HG03060 (cell line): ENCODE data around the gene AQP7.
A peak's percentile ranks its signal among the peaks of the same experiment; 100 is the strongest.
"Not testable (repeated sequence)": the region's sequence is repeated elsewhere in the genome, so short reads cannot be mapped to it uniquely, and the experiment has no call there.

ENCODE experiments used
- ATAC-seq: cut with Tn5 transposase; IDR thresholded peaks from one replicate; pipeline ENCODE4 v1.9.1; 2021; ENCODE audit warnings: low read depth, moderate number of reproducible peaks; ENCODE audit not compliant: unreplicated experiment

Gene AQP7

GRCh38 chr9:33402371-33402770 lies at the start of gene AQP7:
Gene AQP7, minus strand, starts transcription at chr9:33402568. Its CDS starts 1,306 bp downstream, at chr9:33401262.
- ATAC-seq, result not testable (repeated sequence)

GRCh38 chr9:33450621-33451146 lies 48.3 kb upstream of the AQP7 start:
- no peak for ATAC-seq

- no peak for ATAC-seq
Measured at GRCh38 chr9:33449715-33450114, 47.3 kb upstream of the AQP7 start.

- ATAC-seq, result no peak
Measured at GRCh38 chr9:33447799-33448553, 45.6 kb upstream of the AQP7 start.

GRCh38 chr9:33446946-33447798 lies 44.8 kb upstream of the AQP7 start, which contains the start of gene AQP3:
Gene AQP3, minus strand, starts transcription at chr9:33447593. Its CDS starts 63 bp downstream, at chr9:33447530.
- ATAC-seq, result no peak

GRCh38 chr9:33446240-33446945 lies 44.0 kb upstream of the AQP7 start:
- peak; percentile 91 for ATAC-seq

GRCh38 chr9:33445389-33446239 lies 43.2 kb upstream of the AQP7 start:
- no peak for ATAC-seq

GRCh38 chr9:33443464-33444154 lies 41.2 kb upstream of the AQP7 start:
- ATAC-seq, result no peak

GRCh38 chr9:33443047-33443446 lies 40.7 kb upstream of the AQP7 start:
- ATAC-seq, result no peak

- ATAC-seq, result no peak
Measured at GRCh38 chr9:33442125-33442524, 39.8 kb upstream of the AQP7 start.

- ATAC-seq, result no peak
Measured at GRCh38 chr9:33440609-33441008, 38.2 kb upstream of the AQP7 start.

GRCh38 chr9:33440204-33440603 lies 37.8 kb upstream of the AQP7 start:
- no peak for ATAC-seq

GRCh38 chr9:33439731-33440130 lies 37.4 kb upstream of the AQP7 start:
- ATAC-seq, result no peak

GRCh38 chr9:33438926-33439680 lies 36.7 kb upstream of the AQP7 start:
- ATAC-seq, result no peak

GRCh38 chr9:33437898-33438297 lies 35.5 kb upstream of the AQP7 start:
- ATAC-seq, result no peak

- no peak for ATAC-seq
Measured at GRCh38 chr9:33437205-33437604, 34.8 kb upstream of the AQP7 start.

- no peak for ATAC-seq
Measured at GRCh38 chr9:33436445-33436844, 34.1 kb upstream of the AQP7 start.

- ATAC-seq, result no peak
Measured at GRCh38 chr9:33435821-33436277, 33.5 kb upstream of the AQP7 start.
